ENCODE results near the gene COLEC12. TPM values are rescaled to one million over a fixed set of nuclear protein-coding genes. Genes with fewer than 3 reads are reported as not detected.

Gene COLEC12
- polyA plus RNA-seq, 3 donors = 0.21 to 0.47 (median 0.35) TPM

DNA sequence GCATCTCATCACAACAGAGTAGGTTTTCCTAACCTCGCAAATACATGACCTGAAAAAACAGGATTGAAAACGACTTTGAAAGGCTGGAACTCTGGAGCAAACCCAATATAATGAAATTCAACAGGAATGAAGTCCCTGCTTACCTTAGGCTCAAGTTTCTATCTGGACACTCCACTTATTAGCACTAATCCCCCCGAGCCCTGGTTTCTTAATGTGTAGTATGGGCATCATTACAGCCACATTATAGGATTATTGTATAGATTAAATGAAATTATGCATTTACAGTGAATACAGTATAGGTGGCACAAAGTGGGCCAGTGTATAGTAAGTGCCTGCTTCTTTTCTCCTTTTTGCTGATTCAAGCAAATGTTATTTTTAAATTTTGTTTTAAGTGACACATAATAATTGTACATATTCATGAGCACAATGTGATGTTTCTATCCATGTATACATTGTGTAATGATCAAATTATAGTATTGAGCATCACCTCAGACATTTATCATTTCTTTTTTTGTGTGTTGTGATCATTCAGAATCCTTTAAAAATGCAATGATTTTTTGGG lies 118.0 kb downstream of the COLEC12 start:
- no peak for DNase-seq
- Histone ChIP-seq H3K27ac (ENCODE audit: low read depth in 1 of 2, low read length in 2 of 2) (no peak overlapping the region), H3K9me3 (replicated peaks in 1 of 2; ENCODE audit: control insufficient read depth in 1 of 2, insufficient read depth in 1 of 2, low read length in 2 of 2) (peaks cover 4 to 5% of the 10 kb centered on the region in 2 donors), H3K4me1 (ENCODE audit: control insufficient read depth in 1 of 2, insufficient read depth in 2 of 2, low read length in 2 of 2) (peaks cover 52 to 56% of the 10 kb centered on the region in 2 donors), H3K4me3 (replicated peaks in 1 of 3; ENCODE audit: low read depth in 2 of 3, low read length in 3 of 3) (no peak overlapping the region), H4K20me1 (ENCODE audit: insufficient read depth, low read length) (no peaks in the 10 kb centered on the region), H3K36me3 (replicated peaks in 1 of 2; ENCODE audit: control insufficient read depth in 1 of 2, insufficient read depth in 2 of 2, low read length in 2 of 2) (no peaks in the 10 kb centered on the region), H3K4me2 (replicated peaks; ENCODE audit: extremely low read depth, low read length, poor library complexity, severe bottlenecking) (no peak overlapping the region), H3K27me3 (ENCODE audit: control insufficient read depth in 2 of 2, insufficient read depth in 2 of 2, low read length in 2 of 2) (no peaks in the 10 kb centered on the region), H2AFZ (ENCODE audit: insufficient read depth, low read depth, low read length, poor library complexity, severe bottlenecking) (no peak overlapping the region), H3K9ac (ENCODE audit: insufficient read depth, low read length, poor library complexity, severe bottlenecking) (no peak overlapping the region), H3K79me2 (ENCODE audit: insufficient read depth, low read length) (no peaks in the 10 kb centered on the region)
- WGBS (ENCODE audit: insufficient coverage) = no CpG with 5 or more reads among the region's 3 CpGs
- TF ChIP-seq CTCF (IDR thresholded peaks at IDR 0.05) = no peak
- no peak overlapping the region for H3K27ac Mint-ChIP-seq
- peaks cover 3 to 5% of the 10 kb centered on the region in 2 donors for H3K36me3 Mint-ChIP-seq
- peaks cover 5 to 11% (median 7%) of the 10 kb centered on the region in 7 donors for H3K9me3 Mint-ChIP-seq
- no peak overlapping the region for H3K4me3 Mint-ChIP-seq
- H3K4me1 Mint-ChIP-seq = peaks cover 57% of the 10 kb centered on the region
- H3K27me3 Mint-ChIP-seq (ENCODE audit: low read depth in 3 of 3) = peaks cover 0 to 3% (median 2%) of the 10 kb centered on the region in 3 donors
- intact Hi-C loops (cut with micrococcal nuclease) = loop anchor here (5.0 to 10.0 kb wide), 2 partner anchors 72 to 80 kb away; no protein-coding TSS in a partner anchor

DNA sequence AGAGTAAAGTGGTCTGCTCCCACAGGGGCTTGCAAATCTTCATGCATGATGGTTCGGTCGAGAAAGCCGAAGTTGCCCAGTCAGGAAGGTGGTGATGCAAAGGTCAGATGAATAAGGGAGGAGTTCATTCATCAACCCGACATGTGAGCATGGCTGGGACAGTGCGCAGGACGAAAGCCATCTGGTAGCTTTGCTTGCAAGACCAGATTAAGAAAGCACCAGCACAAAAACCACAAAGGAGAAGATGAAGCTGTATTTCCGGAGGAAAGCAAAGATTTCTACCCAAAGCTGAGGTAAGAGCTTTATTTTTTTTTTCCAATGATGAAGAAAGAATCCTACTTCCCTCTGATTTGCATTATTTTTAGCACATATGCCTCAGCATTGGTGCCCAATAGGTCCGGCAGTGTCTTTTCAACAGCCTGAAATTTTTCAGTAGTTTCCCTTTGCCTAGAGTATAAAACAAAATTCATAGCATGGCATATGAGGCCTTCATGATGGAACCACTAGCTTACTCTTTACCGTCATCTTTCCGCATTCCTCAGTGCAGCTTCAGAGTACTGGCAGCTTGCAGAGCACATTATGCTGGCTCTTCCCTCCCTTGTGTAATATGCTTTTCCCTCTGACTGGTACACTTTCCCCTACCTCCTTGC lies 120.7 kb downstream of the COLEC12 start:
- 0% methylated on average over 6 of the region's 10 CpGs for WGBS (ENCODE audit: insufficient coverage)
- H4K20me1 ChIP-seq (ENCODE audit: insufficient read depth, low read length) = no peaks in the 10 kb centered on the region
- Mint-ChIP-seq H3K9me3 (peaks cover 5 to 11% (median 7%) of the 10 kb centered on the region in 7 donors), H3K27me3 (ENCODE audit: low read depth in 3 of 3) (peaks cover 0 to 3% (median 2%) of the 10 kb centered on the region in 3 donors), H3K27ac (peak overlapping the region; percentile 93 to 98 (median 95)), H3K4me1 (peaks cover 74% of the 10 kb centered on the region), H3K36me3 (peaks cover 3 to 5% of the 10 kb centered on the region in 2 donors), H3K4me3 (peak overlapping the region; percentile 18 to 89)
- H3K27ac ChIP-seq (ENCODE audit: low read depth in 1 of 2, low read length in 2 of 2) = peak overlapping the region; percentile 68 to 71
- no peak for TF ChIP-seq CTCF (IDR thresholded peaks at IDR 0.05)
- no peak overlapping the region for H3K9ac ChIP-seq (ENCODE audit: insufficient read depth, low read length, poor library complexity, severe bottlenecking)
- H3K4me3 ChIP-seq (replicated peaks in 1 of 3; ENCODE audit: low read depth in 2 of 3, low read length in 3 of 3) = peak overlapping the region in 1 of 3 experiments; percentile 55
- no peaks in the 10 kb centered on the region for H3K79me2 ChIP-seq (ENCODE audit: insufficient read depth, low read length)
- no peaks in the 10 kb centered on the region for H3K27me3 ChIP-seq (ENCODE audit: control insufficient read depth in 2 of 2, insufficient read depth in 2 of 2, low read length in 2 of 2)
- intact Hi-C loops (cut with micrococcal nuclease) = loop anchor here (5.0 to 10.0 kb wide), 3 partner anchors 55 to 82 kb away; no protein-coding TSS in a partner anchor
- H3K4me1 ChIP-seq (ENCODE audit: control insufficient read depth in 1 of 2, insufficient read depth in 2 of 2, low read length in 2 of 2) = peaks cover 69 to 73% of the 10 kb centered on the region in 2 donors
- H3K36me3 ChIP-seq (replicated peaks in 1 of 2; ENCODE audit: control insufficient read depth in 1 of 2, insufficient read depth in 2 of 2, low read length in 2 of 2) = no peaks in the 10 kb centered on the region
- peaks cover 4 to 5% of the 10 kb centered on the region in 2 donors for H3K9me3 ChIP-seq (replicated peaks in 1 of 2; ENCODE audit: control insufficient read depth in 1 of 2, insufficient read depth in 1 of 2, low read length in 2 of 2)
- peak overlapping the region; percentile 60 for H3K4me2 ChIP-seq (replicated peaks; ENCODE audit: extremely low read depth, low read length, poor library complexity, severe bottlenecking)
- DNase-seq = peak; percentile 75 to 90 (median 87)
- no peak overlapping the region for H2AFZ ChIP-seq (ENCODE audit: insufficient read depth, low read depth, low read length, poor library complexity, severe bottlenecking)

All from CD14-positive monocyte (primary cell).